ENCODE data around the gene FBXL3. TPM values are rescaled to one million over a fixed set of nuclear protein-coding genes. Genes with fewer than 3 reads are reported as not detected.
A peak's percentile ranks its signal among the peaks of the same experiment; 100 is the strongest.

Gene FBXL3
- total and polyA plus RNA-seq, 5 donors, result 19.7 to 40.2 (median 36.5) TPM

DNA sequence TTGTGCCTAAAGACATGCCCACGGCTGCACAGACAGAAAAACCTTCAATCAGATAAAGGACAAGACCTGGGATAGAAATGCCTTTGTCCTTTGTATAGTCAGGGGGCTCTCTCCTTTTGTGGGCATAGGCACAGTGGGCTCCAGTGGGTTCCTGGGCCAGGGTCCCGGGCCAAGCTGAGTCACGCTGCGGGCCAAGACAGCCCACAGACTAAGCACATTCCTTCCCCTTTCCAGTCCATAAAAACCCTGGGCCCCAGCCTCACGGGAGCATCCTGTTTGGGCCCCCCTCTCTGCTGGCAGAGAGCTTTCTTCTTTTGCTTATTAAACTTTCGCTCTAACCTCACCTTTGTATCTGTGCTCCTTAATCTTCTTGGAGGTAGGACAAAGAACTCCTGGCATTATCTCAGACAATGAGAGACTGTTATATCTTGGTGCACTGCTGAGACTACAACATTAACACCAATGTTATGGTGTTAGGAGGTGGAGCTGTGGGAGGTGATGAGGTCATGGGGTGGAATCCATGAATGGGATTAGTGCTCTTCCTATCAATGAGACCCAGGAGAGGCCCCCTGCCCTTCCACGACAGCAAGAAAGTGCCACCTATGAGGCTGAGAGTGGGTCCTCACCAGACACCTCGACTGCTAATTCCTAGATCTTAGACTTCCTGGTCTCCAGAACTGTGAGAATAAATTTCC is 20.8 kb upstream of the FBXL3 start:
- no peaks in the 10 kb centered on the region for H3K4me1 ChIP-seq (ENCODE audit: control insufficient read depth, insufficient read depth, low read length)
- H3K9me3 ChIP-seq (ENCODE audit: control insufficient read depth, low read length), result no peaks in the 10 kb centered on the region
- ATAC-seq (no peak), DNase-seq (peak in 1 of 3 donors; percentile 40)
- H3K4me3 ChIP-seq (ENCODE audit: low read length), result no peak overlapping the region
- H3K27me3 ChIP-seq (ENCODE audit: control insufficient read depth, insufficient read depth), result no peaks in the 10 kb centered on the region
- WGBS, result 92% methylated on average over 8 of the region's 8 CpGs
- intact Hi-C loops (cut with DNase I), result no loop called here
- H3K27ac ChIP-seq (ENCODE audit: low read length), result no peak overlapping the region

GRCh38 chr13:77042566-77043177 is 15.7 kb upstream of the FBXL3 start:
- WGBS, result 68% methylated on average over 5 of the region's 5 CpGs
- Histone ChIP-seq H3K4me3 (ENCODE audit: low read length) (no peak overlapping the region), H3K4me1 (ENCODE audit: control insufficient read depth, insufficient read depth, low read length) (no peaks in the 10 kb centered on the region), H3K27ac (ENCODE audit: low read length) (no peak overlapping the region), H3K9me3 (ENCODE audit: control insufficient read depth, low read length) (no peaks in the 10 kb centered on the region), H3K27me3 (ENCODE audit: control insufficient read depth, insufficient read depth) (no peaks in the 10 kb centered on the region)
- intact Hi-C loops (cut with DNase I), result no loop called here
- ATAC-seq (no peak), DNase-seq (no peak)

DNA sequence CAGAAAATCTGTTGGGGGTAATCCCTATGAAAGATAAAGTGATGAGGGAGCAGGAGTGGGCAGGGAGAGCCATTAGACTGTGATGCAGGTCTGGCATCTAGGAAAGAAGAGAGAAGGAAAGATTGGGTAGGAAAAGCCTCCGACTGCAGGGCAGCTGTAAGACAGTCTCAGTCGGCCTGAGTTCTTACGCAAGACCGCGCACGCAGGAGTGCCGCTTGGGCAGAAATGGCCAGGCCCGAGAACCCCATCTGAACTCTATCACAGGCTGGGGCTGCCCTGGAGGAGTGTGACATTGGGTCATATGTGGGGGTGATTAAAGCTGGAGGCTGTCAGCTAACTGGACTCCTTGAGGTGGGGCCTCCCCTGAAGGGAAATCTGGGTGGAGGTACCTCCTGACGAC is 13.9 kb upstream of the FBXL3 start:
- ATAC-seq (peak in 1 of 2 donors; percentile 27), DNase-seq (no peak)
- Histone ChIP-seq H3K27me3 (ENCODE audit: control insufficient read depth, insufficient read depth) (no peaks in the 10 kb centered on the region), H3K4me1 (ENCODE audit: control insufficient read depth, insufficient read depth, low read length) (no peaks in the 10 kb centered on the region), H3K4me3 (ENCODE audit: low read length) (no peak overlapping the region), H3K27ac (ENCODE audit: low read length) (no peak overlapping the region), H3K9me3 (ENCODE audit: control insufficient read depth, low read length) (no peaks in the 10 kb centered on the region)
- WGBS, result 92% methylated on average over 9 of the region's 9 CpGs
- intact Hi-C loops (cut with DNase I), result no loop called here

DNA sequence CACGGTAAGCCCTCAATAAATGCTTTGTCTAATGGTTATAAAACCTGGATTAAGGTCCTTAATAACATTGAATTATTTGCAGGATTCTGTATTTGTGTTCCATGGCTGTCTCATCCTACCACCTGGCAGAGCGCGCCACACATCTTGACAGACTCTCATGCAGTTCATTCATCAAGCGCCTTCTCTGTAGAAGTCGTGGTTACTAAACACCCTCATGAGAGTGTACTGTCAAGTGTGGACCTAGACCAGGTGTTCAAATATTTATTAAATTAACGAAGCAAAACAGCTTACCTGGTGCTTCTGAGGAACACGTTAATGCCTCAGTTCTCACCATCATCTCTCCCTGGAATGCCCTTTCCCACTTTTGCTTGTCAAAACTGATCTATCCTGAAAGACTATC is 13.1 kb upstream of the FBXL3 start:
- H3K27ac ChIP-seq (ENCODE audit: low read length), result no peak overlapping the region
- H3K4me3 ChIP-seq (ENCODE audit: low read length), result no peak overlapping the region
- no peaks in the 10 kb centered on the region for H3K9me3 ChIP-seq (ENCODE audit: control insufficient read depth, low read length)
- intact Hi-C loops (cut with DNase I), result no loop called here
- WGBS, result 95% methylated on average over 7 of the region's 7 CpGs
- ATAC-seq (no peak), DNase-seq (no peak)
- no peaks in the 10 kb centered on the region for H3K27me3 ChIP-seq (ENCODE audit: control insufficient read depth, insufficient read depth)
- no peaks in the 10 kb centered on the region for H3K4me1 ChIP-seq (ENCODE audit: control insufficient read depth, insufficient read depth, low read length)

- no peak overlapping the region for H3K27ac ChIP-seq (ENCODE audit: low read length)
- intact Hi-C loops (cut with DNase I), result no loop called here
- no peaks in the 10 kb centered on the region for H3K9me3 ChIP-seq (ENCODE audit: control insufficient read depth, low read length)
- no peaks in the 10 kb centered on the region for H3K4me1 ChIP-seq (ENCODE audit: control insufficient read depth, insufficient read depth, low read length)
- DNase-seq (no peak), ATAC-seq (no peak)
- WGBS, result 50% methylated on average over 5 of the region's 5 CpGs
- H3K4me3 ChIP-seq (ENCODE audit: low read length), result no peak overlapping the region
- H3K27me3 ChIP-seq (ENCODE audit: control insufficient read depth, insufficient read depth), result no peaks in the 10 kb centered on the region
Measured at GRCh38 chr13:77038907-77039480, 12.0 kb upstream of the FBXL3 start.

DNA sequence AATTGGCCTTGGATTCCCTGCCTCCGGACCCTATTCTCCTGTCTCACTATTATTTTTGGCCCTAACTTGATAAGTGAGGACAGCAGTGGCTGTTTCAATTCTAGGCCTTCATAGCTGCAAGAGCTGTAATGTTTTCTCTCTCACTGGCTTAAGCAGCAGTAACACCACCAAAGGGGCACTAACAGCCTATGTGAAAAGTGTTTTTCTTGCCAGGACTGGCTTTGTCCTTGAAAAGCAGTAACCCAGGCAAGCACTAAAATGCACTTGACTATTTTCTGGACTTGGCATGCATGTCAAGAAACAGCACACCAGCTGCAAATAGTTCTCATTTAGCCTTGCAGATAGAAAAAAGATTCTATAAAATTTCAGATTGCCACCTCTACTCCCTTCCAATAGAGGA is 9.3 kb upstream of the FBXL3 start:
- DNase-seq (no peak), ATAC-seq (no peak)
- Histone ChIP-seq H3K4me3 (ENCODE audit: low read length) (no peak overlapping the region), H3K9me3 (ENCODE audit: control insufficient read depth, low read length) (no peaks in the 10 kb centered on the region), H3K4me1 (ENCODE audit: control insufficient read depth, insufficient read depth, low read length) (no peaks in the 10 kb centered on the region), H3K27me3 (ENCODE audit: control insufficient read depth, insufficient read depth) (no peaks in the 10 kb centered on the region), H3K27ac (ENCODE audit: low read length) (peak overlapping the region; percentile 67)
- intact Hi-C loops (cut with DNase I), result no loop called here
- 26% methylated on average over 1 of the region's 1 CpG for WGBS

DNA sequence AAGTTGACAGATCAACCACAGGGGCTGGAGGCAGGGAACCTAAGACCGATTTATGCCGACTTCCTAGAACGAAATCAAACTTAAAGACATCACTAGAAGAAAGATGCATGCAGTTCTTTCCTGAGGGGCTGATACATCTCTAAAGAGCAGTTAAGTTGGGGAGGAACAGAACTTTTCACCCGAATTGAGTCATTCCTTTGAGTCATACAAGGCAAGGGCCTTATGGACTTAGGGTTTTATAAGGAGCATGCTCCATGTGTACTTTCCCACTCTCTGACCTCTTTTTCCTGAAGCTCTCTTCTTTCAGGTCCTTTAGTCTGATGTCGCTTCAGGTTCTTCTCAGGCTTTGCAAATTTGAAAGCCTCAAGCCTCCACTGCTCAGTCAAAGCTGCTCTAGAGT is 7.9 kb upstream of the FBXL3 start:
- Histone ChIP-seq H3K27ac (ENCODE audit: low read length) (no peak overlapping the region), H3K4me1 (ENCODE audit: control insufficient read depth, insufficient read depth, low read length) (no peaks in the 10 kb centered on the region), H3K27me3 (ENCODE audit: control insufficient read depth, insufficient read depth) (no peaks in the 10 kb centered on the region), H3K9me3 (ENCODE audit: control insufficient read depth, low read length) (no peaks in the 10 kb centered on the region), H3K4me3 (ENCODE audit: low read length) (no peak overlapping the region)
- ATAC-seq (no peak), DNase-seq (no peak)
- intact Hi-C loops (cut with DNase I), result no loop called here
- WGBS, result 95% methylated on average over 5 of the region's 5 CpGs

DNA sequence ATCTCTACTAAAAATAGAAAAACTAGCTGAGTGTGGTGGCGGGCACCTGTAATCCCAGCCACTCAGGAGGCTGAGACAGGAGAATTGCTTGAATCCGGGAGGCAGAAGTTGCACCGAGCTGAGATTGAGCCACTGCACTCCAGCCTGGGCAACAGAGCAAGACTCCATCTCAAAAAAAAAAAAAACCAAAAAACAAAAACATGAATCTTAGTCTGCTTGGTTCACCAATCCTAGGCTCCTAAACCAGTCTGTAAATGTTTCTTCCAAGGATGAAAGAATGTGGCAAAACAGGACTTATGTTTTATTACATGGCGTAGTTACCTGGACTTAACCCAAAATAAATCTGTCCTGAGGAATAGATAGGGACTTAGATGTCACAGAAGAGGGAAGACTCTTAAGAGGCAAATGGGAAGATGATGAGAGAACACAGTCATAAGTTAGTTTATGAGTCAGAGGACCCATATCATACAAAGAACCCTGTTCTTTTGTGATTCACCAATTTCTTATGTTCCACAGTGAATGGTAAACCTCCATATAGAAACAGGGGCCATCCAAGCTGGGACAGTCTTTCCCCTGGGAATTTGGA is 6.9 kb upstream of the FBXL3 start:
- intact Hi-C loops (cut with DNase I), result no loop called here
- ATAC-seq, result no peak
- Histone ChIP-seq H3K27ac (ENCODE audit: low read length) (no peak overlapping the region), H3K4me1 (ENCODE audit: control insufficient read depth, insufficient read depth, low read length) (no peaks in the 10 kb centered on the region), H3K9me3 (ENCODE audit: control insufficient read depth, low read length) (no peaks in the 10 kb centered on the region), H3K4me3 (ENCODE audit: low read length) (no peak overlapping the region), H3K27me3 (ENCODE audit: control insufficient read depth, insufficient read depth) (no peaks in the 10 kb centered on the region)
- DNase-seq, result no peak
- 96% methylated on average over 4 of the region's 4 CpGs for WGBS

DNA sequence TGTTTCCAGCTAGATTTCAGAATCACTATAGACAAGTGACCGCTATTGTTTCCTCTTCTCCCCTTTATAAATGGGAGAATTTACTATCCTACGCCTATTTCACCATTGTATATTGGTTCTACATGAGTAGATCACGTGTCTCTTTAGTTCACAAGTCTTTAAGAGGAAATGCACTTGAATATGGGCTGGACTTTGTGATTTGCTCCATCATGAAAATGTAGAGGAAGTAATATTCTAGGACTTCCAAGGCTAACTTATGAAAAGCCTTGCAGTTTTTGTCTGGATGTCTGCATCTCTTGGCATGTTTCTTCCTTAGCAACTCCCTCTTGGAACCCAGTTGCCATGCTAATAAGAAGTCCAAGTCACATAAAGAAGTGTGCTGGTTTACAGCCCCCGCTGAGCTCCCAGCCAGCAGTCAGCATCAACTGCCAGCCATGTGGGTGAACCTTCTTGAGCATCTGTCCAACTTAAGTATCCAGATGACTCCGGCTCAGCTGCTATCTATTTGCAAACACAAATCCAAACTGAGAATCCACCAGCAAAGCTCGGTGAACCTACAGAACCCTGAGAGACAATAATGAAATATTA is 4.8 kb upstream of the FBXL3 start:
- peaks cover 2% of the 10 kb centered on the region for H3K4me1 ChIP-seq (ENCODE audit: control insufficient read depth, insufficient read depth, low read length)
- no peak for ATAC-seq

DNA sequence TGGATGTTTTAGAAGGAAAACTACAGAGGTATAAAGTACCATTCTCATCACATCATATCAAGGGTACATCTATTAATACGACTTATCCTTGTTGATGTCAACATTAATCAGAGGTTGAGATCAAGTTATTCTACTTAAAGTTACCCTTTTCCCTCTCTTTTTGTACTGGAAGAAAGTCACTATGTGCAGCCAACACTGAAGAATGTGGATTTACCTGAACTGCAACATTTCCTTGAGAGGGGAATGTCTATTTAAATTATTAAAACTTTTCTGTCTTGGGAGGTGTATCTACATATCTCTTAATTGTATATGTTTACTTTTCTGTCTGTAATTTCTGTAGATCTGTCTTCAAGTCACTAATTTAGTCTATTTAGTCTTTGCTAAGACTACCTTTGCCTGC is 2.5 kb upstream of the FBXL3 start:
- DNase-seq (no peak), ATAC-seq (no peak)
- peaks cover 2% of the 10 kb centered on the region for H3K4me1 ChIP-seq (ENCODE audit: control insufficient read depth, insufficient read depth, low read length)
- no peak overlapping the region for H3K27ac ChIP-seq (ENCODE audit: low read length)
- 99% methylated on average over 1 of the region's 1 CpG for WGBS
- no peaks in the 10 kb centered on the region for H3K9me3 ChIP-seq (ENCODE audit: control insufficient read depth, low read length)
- no peak overlapping the region for H3K4me3 ChIP-seq (ENCODE audit: low read length)
- intact Hi-C loops (cut with DNase I), result no loop called here
- no peaks in the 10 kb centered on the region for H3K27me3 ChIP-seq (ENCODE audit: control insufficient read depth, insufficient read depth)

More for the DNA sequence above, 4.8 kb upstream of the FBXL3 start:
- no peaks in the 10 kb centered on the region for H3K27me3 ChIP-seq (ENCODE audit: control insufficient read depth, insufficient read depth)
- no peak overlapping the region for H3K4me3 ChIP-seq (ENCODE audit: low read length)
- intact Hi-C loops (cut with DNase I), result no loop called here
- H3K9me3 ChIP-seq (ENCODE audit: control insufficient read depth, low read length), result no peaks in the 10 kb centered on the region
- no peak for DNase-seq
- H3K27ac ChIP-seq (ENCODE audit: low read length), result no peak overlapping the region
- 91% methylated on average over 6 of the region's 6 CpGs for WGBS

- H3K27me3 ChIP-seq (ENCODE audit: control insufficient read depth, insufficient read depth), result no peaks in the 10 kb centered on the region
- peak overlapping the region; percentile 99 for H3K4me3 ChIP-seq (ENCODE audit: low read length)
- H3K9me3 ChIP-seq (ENCODE audit: control insufficient read depth, low read length), result no peaks in the 10 kb centered on the region
- peak overlapping the region; percentile 91 for H3K27ac ChIP-seq (ENCODE audit: low read length)
- DNase-seq (peak in 2 of 3 donors; percentile 39 to 47), ATAC-seq (peak in 1 of 2 donors; percentile 54)
- peaks cover 7% of the 10 kb centered on the region for H3K4me1 ChIP-seq (ENCODE audit: control insufficient read depth, insufficient read depth, low read length)
- WGBS, result 35% methylated on average over 5 of the region's 5 CpGs
- intact Hi-C loops (cut with DNase I), result no loop called here
Measured at GRCh38 chr13:77028202-77028601, 1.2 kb upstream of the FBXL3 start.
